DMS53 treated with DMSO at 0.1 percent for 48 hours (cell line): ENCODE data around the gene PCDH11X.
"Not testable (repeated sequence)": the region's sequence is repeated elsewhere in the genome, so short reads cannot be mapped to it uniquely, and the experiment has no call there.

Source experiments
- DNase-seq: peaks from one replicate; lab custom pipeline; 2025; ENCODE audit not compliant: unreplicated experiment; lab: John Stamatoyannopoulos, UW

PCDH11X gene, protein sequence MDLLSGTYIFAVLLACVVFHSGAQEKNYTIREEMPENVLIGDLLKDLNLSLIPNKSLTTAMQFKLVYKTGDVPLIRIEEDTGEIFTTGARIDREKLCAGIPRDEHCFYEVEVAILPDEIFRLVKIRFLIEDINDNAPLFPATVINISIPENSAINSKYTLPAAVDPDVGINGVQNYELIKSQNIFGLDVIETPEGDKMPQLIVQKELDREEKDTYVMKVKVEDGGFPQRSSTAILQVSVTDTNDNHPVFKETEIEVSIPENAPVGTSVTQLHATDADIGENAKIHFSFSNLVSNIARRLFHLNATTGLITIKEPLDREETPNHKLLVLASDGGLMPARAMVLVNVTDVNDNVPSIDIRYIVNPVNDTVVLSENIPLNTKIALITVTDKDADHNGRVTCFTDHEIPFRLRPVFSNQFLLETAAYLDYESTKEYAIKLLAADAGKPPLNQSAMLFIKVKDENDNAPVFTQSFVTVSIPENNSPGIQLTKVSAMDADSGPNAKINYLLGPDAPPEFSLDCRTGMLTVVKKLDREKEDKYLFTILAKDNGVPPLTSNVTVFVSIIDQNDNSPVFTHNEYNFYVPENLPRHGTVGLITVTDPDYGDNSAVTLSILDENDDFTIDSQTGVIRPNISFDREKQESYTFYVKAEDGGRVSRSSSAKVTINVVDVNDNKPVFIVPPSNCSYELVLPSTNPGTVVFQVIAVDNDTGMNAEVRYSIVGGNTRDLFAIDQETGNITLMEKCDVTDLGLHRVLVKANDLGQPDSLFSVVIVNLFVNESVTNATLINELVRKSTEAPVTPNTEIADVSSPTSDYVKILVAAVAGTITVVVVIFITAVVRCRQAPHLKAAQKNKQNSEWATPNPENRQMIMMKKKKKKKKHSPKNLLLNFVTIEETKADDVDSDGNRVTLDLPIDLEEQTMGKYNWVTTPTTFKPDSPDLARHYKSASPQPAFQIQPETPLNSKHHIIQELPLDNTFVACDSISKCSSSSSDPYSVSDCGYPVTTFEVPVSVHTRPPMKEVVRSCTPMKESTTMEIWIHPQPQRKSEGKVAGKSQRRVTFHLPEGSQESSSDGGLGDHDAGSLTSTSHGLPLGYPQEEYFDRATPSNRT (N-terminal part only)

DNA sequence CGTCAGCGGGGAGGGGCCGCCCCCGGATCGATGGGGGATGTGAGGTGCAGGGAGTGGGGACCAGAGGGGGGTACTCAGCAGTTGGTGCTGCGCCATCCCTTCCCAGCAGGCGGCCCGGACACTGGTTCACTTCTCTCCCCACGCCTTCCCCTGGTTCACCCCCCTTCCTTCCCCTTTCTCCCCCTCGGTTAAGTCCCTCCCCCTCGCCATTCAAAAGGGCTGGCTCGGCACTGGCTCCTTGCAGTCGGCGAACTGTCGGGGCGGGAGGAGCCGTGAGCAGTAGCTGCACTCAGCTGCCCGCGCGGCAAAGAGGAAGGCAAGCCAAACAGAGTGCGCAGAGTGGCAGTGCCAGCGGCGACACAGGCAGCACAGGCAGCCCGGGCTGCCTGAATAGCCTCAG, at the start of gene PCDH11X:
PCDH11X (plus strand) TSS at position 241 of the 400 bp plus-strand sequence. CDS start 56,130 bp downstream, outside the sequence.
- peak; percentile 14 for DNase-seq

DNA sequence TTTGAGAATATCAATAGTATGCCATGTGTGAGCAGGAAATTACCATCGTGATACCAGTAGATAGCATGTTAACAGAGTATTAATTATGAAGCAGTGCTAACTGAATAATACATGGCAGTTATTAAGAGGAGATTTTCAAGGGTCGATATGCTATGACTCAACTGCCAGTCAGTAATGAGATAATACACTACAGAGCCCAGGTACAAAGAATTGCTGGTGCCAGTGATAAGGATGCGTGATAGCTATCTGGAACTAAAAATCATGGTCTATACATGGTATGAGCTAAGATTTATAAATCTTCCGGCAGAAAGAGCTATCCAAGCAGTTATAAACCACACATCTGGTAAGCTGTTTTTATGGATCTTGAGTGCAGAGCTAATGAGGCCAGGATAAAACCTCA, 31.7 kb upstream of the PCDH11X start:
- DNase-seq, result not testable (repeated sequence)

DNA sequence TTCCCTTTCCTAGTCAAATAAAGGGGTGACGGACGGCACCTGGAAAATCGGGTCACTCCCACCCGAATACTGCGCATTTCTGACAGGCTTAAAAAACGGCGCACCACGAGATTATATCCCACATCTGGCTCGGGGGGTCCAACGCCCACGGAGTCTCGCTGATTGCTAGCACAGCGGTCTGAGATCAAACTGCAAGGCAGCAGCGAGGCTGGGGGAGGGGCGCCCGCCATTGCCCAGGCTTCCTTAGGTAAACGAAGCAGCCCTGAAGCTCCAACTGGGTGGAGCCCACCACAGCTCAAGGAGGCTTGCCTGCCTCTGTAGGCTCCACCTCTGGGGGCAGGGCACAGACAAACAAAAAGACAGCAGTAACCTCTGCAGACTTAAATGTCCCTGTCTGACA, 26.2 kb upstream of the PCDH11X start:
- DNase-seq, result not testable (repeated sequence)

DNA sequence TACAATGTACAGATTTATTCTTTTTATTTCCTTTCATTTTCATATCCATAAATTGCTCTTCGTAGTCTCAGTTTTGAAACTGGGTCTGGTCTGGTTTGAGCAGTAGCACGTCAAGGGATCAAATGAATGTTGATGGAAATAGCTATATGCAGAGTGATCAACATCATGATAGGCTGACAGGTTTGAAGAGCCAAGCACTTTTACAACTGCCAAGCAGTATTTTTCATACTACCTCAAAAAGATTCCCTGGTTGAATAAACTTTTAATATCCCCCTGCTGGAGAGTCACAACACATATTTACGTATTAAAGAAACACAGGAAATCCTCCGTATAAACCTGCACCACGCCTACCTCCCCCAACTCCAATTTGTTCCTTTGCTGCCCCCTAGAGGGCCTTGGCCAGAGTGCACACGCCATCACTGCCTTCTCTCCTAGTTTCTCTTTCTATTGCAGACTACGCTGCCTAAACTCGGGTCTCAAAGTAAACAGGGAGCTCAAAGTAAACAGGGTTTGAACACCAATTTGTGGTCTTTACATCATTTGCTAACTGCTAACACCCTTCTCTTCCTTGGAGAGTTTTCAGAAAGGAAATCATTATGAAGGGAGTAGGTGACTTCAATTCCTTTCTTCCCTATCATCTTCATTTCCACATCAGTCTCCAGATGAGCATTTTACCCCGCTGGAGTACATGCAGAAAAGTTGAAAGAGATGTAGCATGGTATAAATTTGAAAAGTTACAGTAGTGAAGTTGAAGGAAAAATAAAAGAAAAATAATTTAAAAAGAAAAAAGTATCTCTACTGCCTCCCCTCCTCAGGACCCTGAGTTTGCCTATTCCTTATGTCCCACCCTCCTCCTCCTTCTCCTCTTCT, 8.3 kb upstream of the PCDH11X start:
- DNase-seq, result not testable (repeated sequence)

DNA sequence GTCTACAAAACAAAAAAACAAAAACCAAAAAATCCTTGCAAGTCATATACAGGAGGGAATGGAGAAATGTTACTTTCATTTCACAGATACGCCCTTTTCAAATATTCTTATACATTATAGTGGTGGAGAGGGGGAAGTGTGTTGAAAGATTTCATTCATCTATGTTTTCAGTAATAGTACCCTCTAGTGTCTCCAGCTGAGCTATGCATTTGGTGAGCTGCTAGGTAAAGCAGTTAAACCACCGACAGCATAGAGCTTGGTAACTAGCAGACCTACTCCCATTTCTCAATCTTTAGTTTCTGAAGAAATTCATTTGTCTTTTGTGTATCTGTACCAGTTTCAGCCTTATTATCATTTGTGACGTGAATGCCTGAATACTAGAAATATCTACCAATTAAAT, 5.2 kb upstream of the PCDH11X start:
- DNase-seq, result not testable (repeated sequence)

DNA sequence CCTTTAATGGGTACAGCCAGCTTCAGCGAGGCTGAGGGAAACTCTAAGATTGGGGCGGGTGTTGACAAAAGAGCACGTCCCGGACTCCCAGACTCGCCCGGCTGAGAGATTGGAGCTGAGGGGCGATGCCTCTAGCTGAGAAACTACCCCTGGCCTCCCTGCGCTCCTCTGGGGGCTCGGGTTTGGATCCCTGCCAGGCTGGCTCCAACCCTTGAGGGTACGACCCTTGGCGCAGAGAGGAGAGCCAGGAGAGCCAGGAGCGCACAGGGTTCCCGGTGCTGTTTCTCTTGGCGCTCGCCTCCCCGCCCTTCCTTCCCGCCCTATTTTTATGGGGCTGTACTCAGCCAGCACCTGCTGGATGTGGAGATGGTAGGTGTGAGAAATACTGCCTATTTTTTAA, 833 bp downstream of the PCDH11X start:
- not testable (repeated sequence) for DNase-seq

DNA sequence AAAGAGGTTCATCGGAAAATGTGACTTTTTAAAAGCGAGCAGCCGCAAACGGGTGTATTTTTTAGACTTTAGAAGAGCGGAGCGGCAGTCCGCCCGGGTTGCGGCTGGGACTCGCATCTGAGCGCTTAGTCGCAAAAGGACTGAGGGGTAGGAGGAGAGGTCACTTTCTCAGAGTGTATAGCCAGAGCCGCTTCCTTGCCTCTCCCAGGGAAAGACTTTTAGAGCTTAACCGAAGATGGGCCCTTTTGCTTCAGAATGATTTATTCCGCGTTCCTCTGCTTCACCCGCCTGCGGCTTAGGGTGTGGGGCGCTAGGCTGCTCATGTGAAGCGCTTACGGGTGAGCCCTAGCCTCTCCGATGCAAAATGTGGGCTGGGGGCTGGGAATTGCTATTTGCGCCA, 1.5 kb downstream of the PCDH11X start:
- DNase-seq, result not testable (repeated sequence)

DNA sequence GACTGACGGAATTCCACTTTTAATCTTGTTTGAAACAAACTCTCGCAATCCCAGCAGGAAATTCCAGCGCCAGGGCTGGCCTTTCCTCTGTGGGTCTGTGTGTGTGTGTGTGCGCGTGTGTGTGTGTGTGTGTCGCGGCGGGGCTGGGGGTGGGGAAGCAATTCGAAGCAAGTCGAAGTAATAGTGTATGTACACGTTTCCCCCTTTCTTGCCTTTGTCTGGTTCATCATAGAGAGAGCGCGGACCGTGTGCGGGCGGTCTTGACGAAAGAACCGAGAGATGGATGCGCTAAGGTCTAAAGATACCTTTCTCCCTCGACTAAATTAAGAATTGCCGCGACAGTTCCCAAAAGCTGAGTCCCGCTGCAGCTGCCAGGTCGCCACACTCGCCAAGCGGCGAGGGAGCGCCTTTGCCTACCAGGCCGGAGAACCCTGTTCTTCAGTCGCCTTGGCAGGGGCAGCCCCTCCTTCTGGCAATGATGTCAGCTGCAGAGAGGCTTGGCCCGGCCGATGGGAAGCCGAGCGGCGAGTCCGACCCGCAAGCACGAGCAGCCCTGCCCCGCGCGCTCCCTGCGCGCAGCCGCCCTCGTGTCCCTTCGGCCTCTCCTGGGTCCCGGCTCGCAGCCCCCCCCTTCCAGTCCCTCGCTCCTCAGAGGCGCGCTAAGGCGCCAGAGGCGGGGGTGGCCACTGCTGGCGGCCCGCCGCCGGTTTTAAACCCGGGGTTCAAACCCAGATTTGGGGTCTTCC, 2.6 kb downstream of the PCDH11X start:
- not testable (repeated sequence) for DNase-seq

DNA sequence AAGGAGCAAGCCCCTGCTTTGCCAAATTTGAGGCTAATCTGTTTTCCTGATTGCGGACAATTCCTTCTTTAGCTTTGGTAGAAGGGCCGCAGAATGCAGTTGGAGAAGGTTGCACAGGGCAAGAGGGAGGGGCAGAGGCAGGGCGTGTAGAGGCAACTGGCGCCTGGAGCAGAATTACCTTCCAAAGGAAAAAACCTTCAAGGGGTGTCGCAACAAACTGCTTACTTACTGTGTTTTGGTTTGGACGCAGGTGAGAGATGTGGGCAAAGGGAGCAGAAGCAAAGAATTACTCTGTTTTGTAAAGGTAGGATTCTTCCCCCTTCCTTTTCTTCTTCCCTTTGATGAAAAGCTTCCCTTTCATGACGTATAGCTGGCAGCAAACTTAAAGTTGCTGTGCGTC, 3.6 kb downstream of the PCDH11X start:
- not testable (repeated sequence) for DNase-seq

DNA sequence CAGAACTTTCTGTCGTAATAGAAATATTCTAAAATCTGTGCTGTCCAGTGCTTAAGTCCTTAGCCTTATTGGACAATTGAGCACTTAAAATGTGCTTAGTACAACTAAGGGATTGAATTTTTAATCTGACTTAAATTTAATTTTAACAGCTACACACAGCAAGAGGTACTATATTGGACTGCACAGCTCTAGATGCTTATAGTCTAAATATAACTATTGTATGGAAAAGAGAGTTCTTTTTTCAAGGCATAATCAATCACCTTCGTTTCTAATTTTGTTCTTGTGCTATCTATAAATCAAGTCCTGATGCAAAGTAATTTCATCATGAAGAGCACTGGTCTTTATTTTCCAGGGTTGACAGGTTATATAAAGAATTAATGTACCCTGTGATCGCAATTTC, 38.4 kb downstream of the PCDH11X start:
- DNase-seq, result not testable (repeated sequence)

DNA sequence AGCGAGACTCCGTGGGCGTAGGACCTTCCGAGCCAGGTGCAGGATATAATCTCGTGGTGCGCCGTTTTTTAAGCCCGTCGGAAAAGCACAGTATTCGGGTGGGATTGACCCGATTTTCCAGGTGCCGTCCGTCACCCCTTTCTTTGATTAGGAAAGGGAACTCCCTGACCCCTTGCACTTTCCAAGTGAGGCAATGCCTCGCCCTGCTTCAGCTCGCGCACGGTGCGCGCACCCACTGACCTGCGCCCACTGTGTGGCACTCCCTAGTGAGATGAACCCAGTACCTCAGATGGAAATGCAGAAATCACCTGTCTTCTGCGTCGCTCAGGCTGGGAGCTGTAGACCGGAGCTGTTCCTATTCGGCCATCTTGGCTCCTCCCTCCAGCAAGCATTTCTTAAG, 46.1 kb downstream of the PCDH11X start:
- not testable (repeated sequence) for DNase-seq
